GM23338 (cell line): Measurements from ENCODE around the gene DCLRE1B. TPM values are rescaled to one million over a fixed set of nuclear protein-coding genes. Genes with fewer than 3 reads are reported as not detected.

Experiments
- ATAC-seq: fragments of 200-7000 bp; cut with Tn5 transposase; 3 replicates; pipeline ENCODE4 v1.9.1; 2020
- DNase-seq: peaks from one replicate; pipeline ENCODE4 v3.0.0-alpha.2; 2015; ENCODE audit warnings: low spot score
- H2AFZ ChIP-seq: fragments of 200-600 bp; sonication (generic); 2 replicates; pipeline ENCODE4 v1.8.0; 2016; ENCODE audit warnings: antibody characterized with exemption, mild to moderate bottlenecking, moderate library complexity
- H3F3A ChIP-seq: fragments of 200-600 bp; sonication (generic); replicated peaks from 2 replicates; pipeline ENCODE4 v1.8.0; 2017; ENCODE audit warnings: antibody characterized with exemption, mixed run types, low read depth
- H3K27ac ChIP-seq: fragments of 200-600 bp; sonication (generic); 2 replicates; pipeline ENCODE4 v1.6.1; 2016; ENCODE audit warnings: low read depth
- H3K27me3 ChIP-seq: fragments of 200-600 bp; sonication (generic); 2 replicates; pipeline ENCODE4 v1.8.0; 2016; ENCODE audit warnings: mild to moderate bottlenecking, mixed run types, moderate library complexity; ENCODE audit not compliant: insufficient read depth
- H3K36me3 ChIP-seq: fragments of 200-600 bp; sonication (generic); 2 replicates; pipeline ENCODE4 v1.8.0; 2016; ENCODE audit warnings: mild to moderate bottlenecking; ENCODE audit not compliant: insufficient read depth
- H3K4me1 ChIP-seq: fragments of 200-600 bp; sonication (generic); 2 replicates; pipeline ENCODE4 v1.8.0; 2016; ENCODE audit warnings: mild to moderate bottlenecking, moderate library complexity; ENCODE audit not compliant: insufficient read depth
- H3K4me2 ChIP-seq: fragments of 200-600 bp; sonication (generic); 2 replicates; pipeline ENCODE4 v1.7.1; 2017; ENCODE audit warnings: mixed run types
- H3K4me3 ChIP-seq: fragments of 200-600 bp; sonication (generic); 2 replicates; pipeline ENCODE4 v1.6.1; 2016; ENCODE audit warnings: mixed run types
- H3K79me2 ChIP-seq: fragments of 200-600 bp; sonication (generic); replicated peaks from 2 replicates; pipeline ENCODE4 v1.8.0; 2017; ENCODE audit warnings: mild to moderate bottlenecking; ENCODE audit not compliant: insufficient read depth
- H3K9me2 ChIP-seq: fragments of 200-600 bp; sonication (generic); 2 replicates; pipeline ENCODE4 v1.8.0; 2017; ENCODE audit not compliant: insufficient read depth
- H4K20me1 ChIP-seq: fragments of 200-600 bp; sonication (generic); replicated peaks from 2 replicates; pipeline ENCODE4 v1.8.0; 2017; ENCODE audit warnings: mild to moderate bottlenecking; ENCODE audit not compliant: insufficient read depth
- H3K27ac Mint-ChIP-seq: 2 replicates; pipeline ENCODE4 v1.8.0; 2020; ENCODE audit warnings: inconsistent platforms, mild to moderate bottlenecking, moderate library complexity, mixed read lengths
- H3K27me3 Mint-ChIP-seq: 3 replicates; pipeline ENCODE4 v1.8.0; 2022; ENCODE audit warnings: low read depth, mild to moderate bottlenecking, moderate library complexity, mixed read lengths, inconsistent platforms; ENCODE audit not compliant: insufficient read depth, poor library complexity
- H3K36me3 Mint-ChIP-seq: 3 replicates; pipeline ENCODE4 v1.8.0; 2021; ENCODE audit warnings: low read depth, mild to moderate bottlenecking, inconsistent platforms, moderate library complexity, mixed read lengths
- H3K4me1 Mint-ChIP-seq: 3 replicates; pipeline ENCODE4 v1.8.0; 2020; ENCODE audit warnings: mild to moderate bottlenecking, inconsistent platforms, mixed read lengths
- H3K4me3 Mint-ChIP-seq: 3 replicates; pipeline ENCODE4 v1.8.0; 2021; ENCODE audit warnings: moderate library complexity, mild to moderate bottlenecking, inconsistent platforms, mixed read lengths
- H3K9me3 Mint-ChIP-seq: 3 replicates; pipeline ENCODE4 v1.8.0; 2020; ENCODE audit warnings: moderate library complexity, mild to moderate bottlenecking, inconsistent platforms, mixed read lengths
- CREB1 ChIP-seq: fragments of 250-450 bp; sonication (Bioruptor Pico); IDR thresholded peaks from 2 replicates; pipeline ENCODE4 v1.5.0; 2020; ENCODE audit warnings: low read depth, mild to moderate bottlenecking, moderate library complexity
- EZH2 ChIP-seq: fragments of 200-600 bp; sonication (generic); IDR thresholded peaks from one replicate; pipeline ENCODE4 v1.8.0; 2017; ENCODE audit warnings: antibody characterized with exemption, mild to moderate bottlenecking, low read depth; ENCODE audit not compliant: unreplicated experiment
- EZH2phosphoT487 ChIP-seq: fragments of 200-600 bp; sonication (generic); IDR thresholded peaks from one replicate; pipeline ENCODE4 v1.8.1; 2018; ENCODE audit warnings: antibody characterized with exemption; ENCODE audit not compliant: unreplicated experiment
- JUNB ChIP-seq: IDR thresholded peaks from one replicate; pipeline ENCODE4 v1.6.1; 2016; ENCODE audit warnings: antibody characterized with exemption; ENCODE audit not compliant: unreplicated experiment
- NANOG ChIP-seq: IDR thresholded peaks from 2 replicates; pipeline ENCODE4 v1.6.1; 2016; ENCODE audit warnings: antibody characterized with exemption, borderline replicate concordance
- POLR2AphosphoS5 ChIP-seq: IDR thresholded peaks from 2 replicates; pipeline ENCODE4 v1.6.1; 2016; ENCODE audit warnings: antibody characterized with exemption, low read depth
- STAT1 ChIP-seq: IDR thresholded peaks from one replicate; pipeline ENCODE4 v1.6.1; 2016; ENCODE audit warnings: antibody characterized with exemption; ENCODE audit not compliant: unreplicated experiment
- ZNF114 ChIP-seq: fragments of 250-450 bp; sonication (Bioruptor Pico); IDR thresholded peaks from 2 replicates; pipeline ENCODE4 v1.5.0; 2020; ENCODE audit warnings: mild to moderate bottlenecking, moderate library complexity
- ZNF331 ChIP-seq: fragments of 250-450 bp; sonication (Bioruptor Pico); IDR thresholded peaks from 2 replicates; pipeline ENCODE4 v1.5.0; 2020; ENCODE audit warnings: low read depth, mild to moderate bottlenecking, moderate library complexity
- polyA plus RNA-seq: library from polyadenylated mRNA; unstranded; fragments of >200 nt; fragmentation: Nextera tagmentation; extraction: Ambion mirVana; gene quantifications from 2 replicates; pipeline ENCODE4 v1.2.1, GENCODE V29; 2016
- total RNA-seq: library from RNA; depleted of rRNA; stranded (reverse); fragments of >200 nt; shearing (Covaris generic); gene quantifications from 2 replicates; pipeline ENCODE4 v1.2.3, GENCODE V29; 2014
- TF ChIP-seq, protein P1 (sequence below): IDR thresholded peaks from 2 replicates; pipeline ENCODE4 v1.6.1; 2016; ENCODE audit warnings: antibody characterized with exemption
- TF ChIP-seq, protein P2 (sequence below): IDR thresholded peaks from one replicate; pipeline ENCODE4 v1.6.1; 2018; ENCODE audit warnings: antibody characterized with exemption; ENCODE audit not compliant: unreplicated experiment
- TF ChIP-seq, protein P3 (sequence below), 2 experiments: fragments of 200-600 bp in 1 of 2; sonication (generic) in 1 of 2; conservative IDR thresholded peaks; 2 replicates each; pipeline versions ENCODE4 v1.5.1 to v1.6.1; 2016 to 2017; ENCODE audit warnings: antibody characterized with exemption in 2 of 2, low read depth in 2 of 2, mild to moderate bottlenecking in 2 of 2, moderate library complexity in 1 of 2

Gene DCLRE1B
- total and polyA plus RNA-seq, 2 experiments from 2014 or later = 6.3 to 9.7 TPM

DNA sequence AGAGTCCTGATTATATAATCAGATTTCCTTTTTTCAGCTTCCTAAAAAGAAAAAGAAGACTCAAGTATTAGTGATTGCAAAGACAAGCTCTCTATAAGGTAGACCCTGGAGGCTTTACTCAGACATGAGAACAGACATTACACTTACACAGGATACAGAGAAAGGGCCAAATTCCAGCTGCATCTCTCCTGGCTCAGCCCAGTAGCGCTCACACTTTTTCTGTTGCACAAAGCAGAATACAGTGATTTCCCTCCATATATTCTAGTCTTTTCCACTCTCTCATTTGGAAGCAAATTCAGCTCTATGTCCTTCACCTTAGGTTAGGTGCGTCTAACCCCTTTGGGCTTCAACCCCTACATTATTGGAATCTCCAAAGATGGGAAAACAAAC lies 48.7 kb upstream of the DCLRE1B start:
- no peaks in the 10 kb centered on the region for H3K27me3 Mint-ChIP-seq
- ATAC-seq = no peak

DNA sequence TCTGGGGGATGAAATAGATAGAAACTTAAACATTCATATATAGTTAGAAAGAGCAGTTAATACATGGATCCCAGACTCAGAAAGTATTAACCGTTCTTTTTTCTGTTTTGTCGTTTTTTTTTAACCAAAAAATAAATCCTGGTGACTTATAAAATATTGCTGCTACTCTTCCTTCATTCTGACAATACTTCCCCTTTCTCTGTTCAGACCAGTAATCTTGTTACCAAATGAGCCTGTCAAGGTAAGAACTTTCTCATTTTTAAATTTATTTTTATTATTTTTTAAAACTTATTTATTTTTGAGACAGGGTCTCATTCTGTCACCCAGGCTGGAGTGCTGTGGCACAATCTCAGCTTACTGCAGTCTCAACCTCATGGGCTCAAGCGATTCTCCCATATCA lies 47.4 kb upstream of the DCLRE1B start:
- Mint-ChIP-seq H3K27ac (no peak overlapping the region), H3K36me3 (no peaks in the 10 kb centered on the region), H3K9me3 (no peaks in the 10 kb centered on the region), H3K4me3 (no peak overlapping the region), H3K4me1 (no peaks in the 10 kb centered on the region), H3K27me3 (no peaks in the 10 kb centered on the region)
- H3K79me2 ChIP-seq = no peaks in the 10 kb centered on the region
- H3K27me3 ChIP-seq = no peaks in the 10 kb centered on the region
- H3F3A ChIP-seq = no peaks in the 10 kb centered on the region
- H3K4me2 ChIP-seq = no peak overlapping the region
- no peaks in the 10 kb centered on the region for H3K4me1 ChIP-seq
- peak overlapping the region; percentile 90; the same call in 1 of the 2 replicates for H2AFZ ChIP-seq
- no peak overlapping the region for H3K27ac ChIP-seq
- DNase-seq (no peak), ATAC-seq (no peak)
- H3K4me3 ChIP-seq = no peak overlapping the region
- no peaks in the 10 kb centered on the region for H3K9me2 ChIP-seq
- no peaks in the 10 kb centered on the region for H4K20me1 ChIP-seq
- no peaks in the 10 kb centered on the region for H3K36me3 ChIP-seq
- TF ChIP-seq, protein P1, sequence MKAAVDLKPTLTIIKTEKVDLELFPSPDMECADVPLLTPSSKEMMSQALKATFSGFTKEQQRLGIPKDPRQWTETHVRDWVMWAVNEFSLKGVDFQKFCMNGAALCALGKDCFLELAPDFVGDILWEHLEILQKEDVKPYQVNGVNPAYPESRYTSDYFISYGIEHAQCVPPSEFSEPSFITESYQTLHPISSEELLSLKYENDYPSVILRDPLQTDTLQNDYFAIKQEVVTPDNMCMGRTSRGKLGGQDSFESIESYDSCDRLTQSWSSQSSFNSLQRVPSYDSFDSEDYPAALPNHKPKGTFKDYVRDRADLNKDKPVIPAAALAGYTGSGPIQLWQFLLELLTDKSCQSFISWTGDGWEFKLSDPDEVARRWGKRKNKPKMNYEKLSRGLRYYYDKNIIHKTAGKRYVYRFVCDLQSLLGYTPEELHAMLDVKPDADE = no peak
- TF ChIP-seq, protein P2, sequence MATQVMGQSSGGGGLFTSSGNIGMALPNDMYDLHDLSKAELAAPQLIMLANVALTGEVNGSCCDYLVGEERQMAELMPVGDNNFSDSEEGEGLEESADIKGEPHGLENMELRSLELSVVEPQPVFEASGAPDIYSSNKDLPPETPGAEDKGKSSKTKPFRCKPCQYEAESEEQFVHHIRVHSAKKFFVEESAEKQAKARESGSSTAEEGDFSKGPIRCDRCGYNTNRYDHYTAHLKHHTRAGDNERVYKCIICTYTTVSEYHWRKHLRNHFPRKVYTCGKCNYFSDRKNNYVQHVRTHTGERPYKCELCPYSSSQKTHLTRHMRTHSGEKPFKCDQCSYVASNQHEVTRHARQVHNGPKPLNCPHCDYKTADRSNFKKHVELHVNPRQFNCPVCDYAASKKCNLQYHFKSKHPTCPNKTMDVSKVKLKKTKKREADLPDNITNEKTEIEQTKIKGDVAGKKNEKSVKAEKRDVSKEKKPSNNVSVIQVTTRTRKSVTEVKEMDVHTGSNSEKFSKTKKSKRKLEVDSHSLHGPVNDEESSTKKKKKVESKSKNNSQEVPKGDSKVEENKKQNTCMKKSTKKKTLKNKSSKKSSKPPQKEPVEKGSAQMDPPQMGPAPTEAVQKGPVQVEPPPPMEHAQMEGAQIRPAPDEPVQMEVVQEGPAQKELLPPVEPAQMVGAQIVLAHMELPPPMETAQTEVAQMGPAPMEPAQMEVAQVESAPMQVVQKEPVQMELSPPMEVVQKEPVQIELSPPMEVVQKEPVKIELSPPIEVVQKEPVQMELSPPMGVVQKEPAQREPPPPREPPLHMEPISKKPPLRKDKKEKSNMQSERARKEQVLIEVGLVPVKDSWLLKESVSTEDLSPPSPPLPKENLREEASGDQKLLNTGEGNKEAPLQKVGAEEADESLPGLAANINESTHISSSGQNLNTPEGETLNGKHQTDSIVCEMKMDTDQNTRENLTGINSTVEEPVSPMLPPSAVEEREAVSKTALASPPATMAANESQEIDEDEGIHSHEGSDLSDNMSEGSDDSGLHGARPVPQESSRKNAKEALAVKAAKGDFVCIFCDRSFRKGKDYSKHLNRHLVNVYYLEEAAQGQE = no peak
- TF ChIP-seq EZH2phosphoT487 (no peak), POLR2AphosphoS5 (no peak), JUNB (no peak), EZH2 (no peak), ZNF331 (CRISPR knock-in tag) (no peak), STAT1 (no peak), ZNF114 (CRISPR knock-in tag) (no peak)
- TF ChIP-seq, protein P3, sequence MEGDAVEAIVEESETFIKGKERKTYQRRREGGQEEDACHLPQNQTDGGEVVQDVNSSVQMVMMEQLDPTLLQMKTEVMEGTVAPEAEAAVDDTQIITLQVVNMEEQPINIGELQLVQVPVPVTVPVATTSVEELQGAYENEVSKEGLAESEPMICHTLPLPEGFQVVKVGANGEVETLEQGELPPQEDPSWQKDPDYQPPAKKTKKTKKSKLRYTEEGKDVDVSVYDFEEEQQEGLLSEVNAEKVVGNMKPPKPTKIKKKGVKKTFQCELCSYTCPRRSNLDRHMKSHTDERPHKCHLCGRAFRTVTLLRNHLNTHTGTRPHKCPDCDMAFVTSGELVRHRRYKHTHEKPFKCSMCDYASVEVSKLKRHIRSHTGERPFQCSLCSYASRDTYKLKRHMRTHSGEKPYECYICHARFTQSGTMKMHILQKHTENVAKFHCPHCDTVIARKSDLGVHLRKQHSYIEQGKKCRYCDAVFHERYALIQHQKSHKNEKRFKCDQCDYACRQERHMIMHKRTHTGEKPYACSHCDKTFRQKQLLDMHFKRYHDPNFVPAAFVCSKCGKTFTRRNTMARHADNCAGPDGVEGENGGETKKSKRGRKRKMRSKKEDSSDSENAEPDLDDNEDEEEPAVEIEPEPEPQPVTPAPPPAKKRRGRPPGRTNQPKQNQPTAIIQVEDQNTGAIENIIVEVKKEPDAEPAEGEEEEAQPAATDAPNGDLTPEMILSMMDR (conservative IDR thresholded peaks at IDR 0.05; ENCODE audit: low read depth in 2 of 2) = no peak

More for the DNA sequence above, 48.7 kb upstream of the DCLRE1B start:
- Histone ChIP-seq H3K79me2 (no peaks in the 10 kb centered on the region), H2AFZ (no peak overlapping the region), H3K4me2 (no peak overlapping the region), H3K4me3 (no peak overlapping the region), H3K36me3 (no peaks in the 10 kb centered on the region), H3K27ac (no peak overlapping the region), H3K4me1 (no peaks in the 10 kb centered on the region), H4K20me1 (no peaks in the 10 kb centered on the region), H3K9me2 (no peaks in the 10 kb centered on the region), H3K27me3 (no peaks in the 10 kb centered on the region), H3F3A (no peaks in the 10 kb centered on the region)
- Mint-ChIP-seq H3K27ac (no peak overlapping the region), H3K9me3 (no peaks in the 10 kb centered on the region), H3K4me1 (no peaks in the 10 kb centered on the region), H3K36me3 (no peaks in the 10 kb centered on the region), H3K4me3 (no peak overlapping the region)
- DNase-seq = no peak
- no peak for TF ChIP-seq JUNB
- TF ChIP-seq, protein P1 = no peak
- TF ChIP-seq, protein P2 = no peak
- no peak for TF ChIP-seq NANOG
- no peak for TF ChIP-seq CREB1 (CRISPR knock-in tag)
